Smooth muscle cell of the brain vasculature (primary cell): Measurements from ENCODE around the gene OTOA.
"Not testable (repeated sequence)": the region's sequence is repeated elsewhere in the genome, so short reads cannot be mapped to it uniquely, and the experiment has no call there.

Experiments
- DNase-seq: peaks from one replicate; pipeline ENCODE4 v3.0.0-alpha.2; 2012; ENCODE audit warnings: low read depth, low spot score

The OTOA gene

DNA sequence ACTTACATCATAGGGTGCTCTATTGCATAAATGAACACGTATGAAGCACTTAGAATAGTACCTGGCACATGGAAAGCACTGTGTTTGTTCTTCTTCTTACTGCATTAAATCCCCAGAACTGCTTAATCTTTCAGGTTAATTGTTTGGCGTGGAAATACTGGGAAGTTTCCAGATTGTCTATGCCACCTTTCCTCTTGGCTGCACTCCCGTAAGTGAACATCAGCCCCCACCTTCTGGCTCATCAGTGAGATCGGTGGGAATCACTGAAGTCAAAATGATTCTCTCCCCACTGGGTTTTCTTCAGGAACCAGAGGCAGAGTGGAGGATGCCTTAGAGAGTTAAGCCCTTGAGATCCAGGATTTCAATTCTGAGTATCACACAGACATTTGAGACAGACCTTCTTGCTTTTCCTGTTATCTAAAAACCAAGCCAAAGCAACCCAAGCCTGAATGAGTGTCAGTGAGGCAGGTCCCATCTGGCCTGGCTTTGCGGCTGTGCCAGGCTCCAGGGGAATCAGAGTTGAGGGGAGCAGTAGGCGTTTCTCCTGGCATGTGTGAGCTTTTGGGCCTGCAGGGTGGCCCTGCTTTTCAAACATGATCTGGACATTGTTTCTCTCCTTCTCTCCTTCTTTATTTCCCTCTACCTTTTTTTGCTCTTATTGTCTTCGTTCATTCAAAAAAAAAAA, 59.1 kb downstream of the OTOA start:
- no peak for DNase-seq

DNA sequence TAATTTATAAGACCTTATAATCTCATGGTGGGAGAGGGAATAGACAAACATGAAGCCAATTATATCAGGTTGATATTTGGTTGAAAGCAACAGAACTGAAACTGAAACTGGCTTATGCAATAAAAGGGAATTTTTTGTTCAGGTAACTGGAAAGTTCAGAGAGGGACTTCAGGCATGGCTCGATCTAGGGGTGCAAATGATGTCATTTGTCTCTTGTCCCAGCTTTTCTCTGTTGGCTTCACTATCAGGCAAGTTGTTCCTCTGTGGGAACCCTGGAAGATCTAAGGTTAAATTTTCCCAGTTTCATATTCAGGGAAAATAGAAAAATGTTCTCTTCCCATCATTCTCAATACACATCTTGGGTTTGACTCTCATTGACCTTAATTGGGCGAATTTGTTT, 59.8 kb downstream of the OTOA start:
- DNase-seq: no peak

DNA sequence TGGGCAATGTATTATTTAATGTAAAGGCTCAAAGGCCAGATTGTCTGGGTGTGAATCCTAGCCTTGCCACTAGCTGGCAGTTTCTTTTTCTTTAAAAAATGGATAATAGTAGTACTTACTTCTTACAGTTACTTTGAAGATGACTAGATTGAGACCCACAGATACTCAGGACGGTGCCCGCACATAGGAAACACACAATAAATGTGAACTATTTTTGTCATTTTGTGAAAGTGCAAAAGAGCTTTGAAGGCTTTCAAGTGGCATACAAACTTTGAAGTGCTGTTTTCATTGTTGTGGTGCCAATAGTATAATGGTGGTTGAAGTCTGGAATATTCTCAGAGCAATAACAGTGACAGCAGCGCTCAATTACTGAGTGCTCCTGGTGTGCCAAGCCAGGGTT, 63.6 kb downstream of the OTOA start:
- DNase-seq: no peak

DNA sequence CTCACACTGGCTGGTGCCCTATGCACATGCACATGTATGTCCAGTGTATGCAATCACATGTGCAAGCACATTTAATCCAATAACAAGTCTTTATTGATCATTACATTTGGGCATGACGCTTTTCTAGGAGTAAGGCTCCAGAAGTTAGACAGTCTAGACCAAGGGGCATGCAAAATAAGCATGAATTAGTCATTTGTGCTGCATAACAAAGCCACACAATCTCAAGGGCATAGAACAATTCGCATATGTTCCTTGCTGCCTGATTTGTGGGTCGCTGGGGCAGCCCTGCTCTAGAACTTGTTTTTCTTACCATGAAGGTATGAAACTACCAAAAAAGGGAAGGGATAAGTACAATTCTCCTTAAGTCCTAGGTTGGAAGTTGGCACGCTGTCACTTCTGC, 67.5 kb downstream of the OTOA start:
- not testable (repeated sequence) for DNase-seq

DNA sequence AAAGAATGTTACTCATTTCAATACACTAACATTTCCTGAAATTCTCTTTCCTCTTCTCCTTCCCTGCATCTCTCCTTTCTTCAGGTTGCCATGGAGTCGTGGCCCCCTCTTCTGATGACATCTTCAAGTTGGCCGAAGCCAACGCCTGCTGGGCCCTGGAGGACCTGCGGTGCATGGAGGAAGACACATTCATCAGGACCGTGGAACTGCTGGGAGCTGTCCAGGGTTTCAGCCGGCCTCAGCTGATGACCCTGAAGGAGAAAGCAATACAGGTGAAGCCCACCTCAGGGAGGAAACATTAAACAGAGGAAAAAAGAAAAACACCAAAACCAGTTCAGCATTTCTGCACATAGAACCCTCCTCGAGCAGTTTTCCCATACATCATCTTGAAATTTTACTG, 76.9 kb downstream of the OTOA start:
- DNase-seq: not testable (repeated sequence)

DNA sequence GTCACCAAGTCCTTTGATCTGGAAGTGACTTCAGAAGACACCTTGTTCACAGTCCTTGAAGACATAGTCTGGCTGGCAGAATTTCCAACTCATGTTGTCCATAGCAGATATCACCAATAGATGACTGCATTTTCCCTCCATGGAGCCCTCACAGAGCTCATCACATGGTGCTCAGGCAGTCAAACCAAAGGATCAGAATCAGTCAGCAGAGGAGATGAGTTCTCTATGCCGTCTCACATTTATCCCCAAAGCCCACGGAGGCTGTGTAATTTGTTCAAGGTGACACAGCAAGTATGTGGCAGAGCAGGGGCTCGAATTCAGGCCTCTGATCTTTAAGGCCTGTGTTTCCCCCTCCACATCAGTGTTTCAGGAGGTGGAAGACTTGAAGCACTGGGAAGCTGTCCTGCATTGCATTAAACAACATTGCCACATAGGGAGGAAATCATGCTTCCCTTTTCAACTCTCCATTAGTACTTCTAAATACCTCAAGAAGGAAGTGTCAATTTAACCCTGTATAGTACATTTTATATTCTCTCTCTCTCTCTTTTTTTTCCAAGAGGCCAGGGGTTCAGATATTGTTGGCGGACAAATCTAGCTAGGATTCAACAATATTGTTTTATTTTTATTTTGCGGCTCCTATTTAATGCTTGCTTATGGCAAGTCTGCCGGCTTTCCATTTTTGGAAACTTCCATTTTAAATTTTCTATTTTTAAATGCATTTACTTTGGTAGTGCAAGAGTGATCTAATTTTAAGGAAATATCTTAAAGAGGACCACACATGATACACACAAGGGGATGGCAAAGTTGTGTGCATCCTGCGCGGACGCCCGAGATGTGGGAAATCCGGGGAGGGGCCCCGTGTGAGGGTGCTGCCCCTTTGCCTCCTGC, 92.7 kb downstream of the OTOA start:
- DNase-seq: not testable (repeated sequence)

DNA sequence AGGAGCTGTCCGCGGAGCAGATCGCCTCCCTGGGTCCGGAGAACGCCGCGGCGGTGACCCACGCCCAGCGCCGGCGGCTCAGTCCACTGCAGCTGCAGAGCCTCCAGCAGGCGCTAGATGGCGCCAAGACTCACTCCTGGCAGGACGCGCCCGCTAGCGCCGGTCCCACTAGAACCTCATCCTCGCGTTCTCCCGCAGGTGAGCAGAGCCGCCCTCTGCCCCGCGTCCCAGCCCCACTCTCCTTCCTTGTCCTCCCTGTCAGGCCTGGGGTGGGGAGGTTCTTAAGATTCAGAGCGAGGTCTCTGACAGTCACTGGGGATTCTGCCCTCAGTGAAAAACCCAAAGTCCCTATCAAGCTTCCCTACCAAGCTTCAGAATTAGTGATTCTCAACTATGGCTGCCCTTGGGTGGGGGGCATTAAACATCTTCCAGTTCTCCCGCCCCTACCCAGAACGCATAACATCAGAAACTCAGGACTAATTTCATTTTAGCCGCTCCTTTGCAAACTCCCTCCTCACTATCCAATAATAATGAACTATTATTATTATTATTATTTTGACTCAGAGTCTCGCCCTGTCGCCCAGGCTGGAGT, 93.4 kb downstream of the OTOA start:
- not testable (repeated sequence) for DNase-seq

DNA sequence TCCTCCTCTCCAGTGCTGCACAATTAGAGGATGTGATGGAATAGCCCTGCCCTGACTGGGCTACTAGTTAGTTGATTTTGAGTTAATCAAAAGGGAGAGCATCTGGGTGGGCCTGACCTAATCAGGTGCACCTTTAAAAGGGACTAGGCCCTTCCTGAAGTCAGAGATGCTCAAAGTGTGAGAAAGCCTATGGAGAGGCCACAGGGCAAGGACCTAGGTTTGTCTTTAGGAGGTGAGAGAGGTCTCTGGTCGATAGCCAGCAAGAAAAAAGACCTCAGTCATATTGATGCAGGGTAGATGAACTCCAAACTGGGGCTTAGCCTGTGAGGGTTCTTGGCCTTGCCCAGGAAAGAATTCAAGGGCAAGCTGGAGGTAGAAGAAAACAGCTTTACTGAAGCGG, 104.5 kb downstream of the OTOA start:
- not testable (repeated sequence) for DNase-seq

DNA sequence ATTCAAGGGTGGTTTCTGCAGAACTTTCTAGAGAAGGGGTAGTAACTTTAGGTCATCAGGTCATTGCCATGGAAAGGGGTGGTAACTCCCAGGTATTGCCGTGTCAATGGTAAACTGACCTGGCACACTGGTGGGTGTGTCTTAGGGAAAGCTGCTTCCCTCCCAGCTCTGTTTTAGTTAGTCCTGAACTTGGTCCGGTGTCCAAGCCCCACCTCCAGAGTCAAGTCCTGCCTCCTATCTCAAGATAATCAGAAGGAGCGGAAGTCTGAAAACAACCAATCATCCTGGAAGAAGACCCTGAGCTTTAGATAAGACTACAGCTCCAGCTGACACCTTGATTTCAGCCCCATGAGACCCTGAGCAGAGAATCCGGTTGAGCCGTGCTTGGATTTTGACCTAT, 105.0 kb downstream of the OTOA start:
- not testable (repeated sequence) for DNase-seq

DNA sequence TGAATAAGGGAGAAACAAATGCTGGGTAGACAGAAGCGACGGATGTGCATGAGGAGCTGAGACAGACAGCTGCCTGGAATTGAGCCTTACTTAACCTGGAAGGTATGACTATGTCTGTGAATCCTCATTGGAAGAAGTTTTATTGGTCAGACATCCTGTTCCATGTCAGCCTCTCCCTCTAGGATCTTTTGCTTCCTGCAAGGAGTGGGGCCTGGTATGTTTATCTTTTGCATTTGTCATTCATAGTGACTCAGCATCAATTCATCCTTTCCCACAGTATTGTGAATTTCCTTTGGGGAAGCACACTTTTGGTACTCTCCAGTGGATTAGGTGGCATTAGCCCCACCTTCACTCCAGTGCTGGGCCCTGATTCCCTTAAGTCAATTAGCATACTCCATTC, 105.5 kb downstream of the OTOA start:
- not testable (repeated sequence) for DNase-seq

DNA sequence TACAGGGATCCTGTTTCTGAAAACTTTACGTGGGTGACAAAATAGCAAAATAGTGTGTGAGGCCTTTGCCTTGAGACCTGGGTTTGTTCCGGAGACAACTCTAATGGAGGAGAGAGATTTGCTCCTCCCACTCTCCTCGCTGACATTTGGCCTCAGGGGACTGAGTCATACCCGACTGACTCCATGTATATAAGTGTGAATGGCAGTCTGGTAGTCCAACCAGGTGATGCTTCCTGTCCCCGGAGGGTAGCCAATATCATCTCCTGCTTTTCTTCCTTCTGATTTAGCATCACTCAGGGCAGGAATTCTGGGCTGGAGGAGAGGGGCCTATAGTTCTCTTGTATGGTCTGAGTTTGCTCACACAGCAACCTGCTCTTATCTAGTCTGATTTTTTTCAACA, 106.8 kb downstream of the OTOA start:
- not testable (repeated sequence) for DNase-seq

DNA sequence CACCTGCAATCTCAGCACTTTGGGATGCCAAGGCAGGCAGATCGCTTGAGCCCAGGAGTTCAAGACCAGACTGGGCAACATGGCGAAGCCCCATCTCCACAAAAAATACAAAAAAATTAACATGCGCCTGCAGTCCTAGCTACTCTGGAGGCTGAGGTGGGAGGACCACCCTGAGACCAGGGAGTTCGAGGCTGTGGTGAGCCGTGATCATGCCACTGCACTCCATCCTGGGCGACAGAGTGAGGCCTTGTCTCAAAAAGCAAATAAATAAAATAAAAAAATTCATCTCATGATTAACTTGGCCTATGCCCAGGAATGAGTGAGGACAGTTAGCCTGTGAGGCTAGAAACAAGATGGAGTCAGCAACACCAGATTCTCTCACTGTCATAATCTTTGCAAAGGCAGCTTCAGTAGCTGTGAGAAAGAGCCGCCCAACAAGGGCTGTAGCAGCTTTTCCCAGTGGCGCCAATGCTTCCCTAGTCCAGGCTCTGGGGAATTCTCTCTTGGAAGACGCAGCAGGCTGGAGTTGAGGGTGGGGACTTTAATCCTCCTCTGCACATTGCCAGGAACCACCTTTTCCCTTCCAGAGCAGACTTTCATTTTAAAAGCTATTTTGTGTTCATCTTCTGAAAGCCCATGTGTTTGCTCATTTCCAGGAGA, 108.9 kb downstream of the OTOA start:
- DNase-seq: not testable (repeated sequence)

DNA sequence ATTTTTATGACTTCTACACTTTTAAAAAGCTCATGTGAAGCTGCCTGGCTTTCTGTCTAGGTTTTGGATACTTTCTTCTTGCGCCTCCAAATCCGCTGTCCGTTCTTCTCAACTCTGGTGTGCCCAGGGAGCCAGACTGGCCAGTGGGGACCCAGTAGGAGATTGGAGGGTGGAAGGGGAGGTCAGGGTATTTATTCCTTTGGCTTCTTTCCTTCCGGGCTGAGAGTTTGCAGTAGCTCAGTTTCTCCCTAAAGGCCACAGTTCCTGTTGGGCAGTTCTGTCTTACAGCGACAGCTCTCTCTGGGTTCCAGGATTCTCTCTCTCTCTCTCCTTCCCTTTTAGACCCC, 109.4 kb downstream of the OTOA start:
- DNase-seq: not testable (repeated sequence)

DNA sequence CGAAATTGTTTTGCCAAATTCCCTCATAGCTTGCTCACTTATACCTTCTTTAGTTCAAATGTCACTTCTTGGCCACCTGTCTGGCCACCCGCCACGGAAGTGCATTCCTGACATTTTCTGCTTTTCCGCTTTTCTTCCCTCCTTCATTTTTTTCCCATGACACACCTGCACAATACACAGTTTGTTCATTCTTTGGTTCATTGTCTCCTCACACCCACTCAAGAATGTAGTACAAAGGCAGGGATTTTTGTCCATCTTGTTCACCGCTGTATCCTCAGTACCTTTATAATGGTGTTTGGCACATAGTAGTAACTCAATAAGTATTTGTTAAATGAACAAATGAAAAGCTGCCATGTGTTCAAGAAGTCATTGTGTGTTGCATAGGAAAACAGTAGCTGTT, 116.8 kb downstream of the OTOA start:
- not testable (repeated sequence) for DNase-seq

DNA sequence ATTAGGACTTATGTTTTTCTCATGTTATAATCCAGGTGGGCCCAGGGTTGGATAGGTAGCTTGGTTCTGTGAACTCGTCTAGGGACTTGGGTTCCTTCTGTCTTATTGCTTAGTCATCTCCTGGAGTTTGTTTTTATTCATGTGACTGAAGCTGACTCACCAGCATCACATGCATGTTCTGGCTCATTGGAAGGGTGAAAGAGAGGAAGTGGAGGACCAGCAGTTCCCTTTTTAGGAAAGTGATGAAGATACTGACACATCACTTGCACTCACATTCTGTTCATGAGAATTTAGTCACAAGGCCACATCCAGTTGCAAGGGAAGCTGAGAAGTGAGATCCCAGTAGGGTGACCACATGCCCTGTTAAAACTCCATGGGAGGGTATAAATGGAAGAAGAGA, 126.7 kb downstream of the OTOA start:
- DNase-seq: not testable (repeated sequence)

DNA sequence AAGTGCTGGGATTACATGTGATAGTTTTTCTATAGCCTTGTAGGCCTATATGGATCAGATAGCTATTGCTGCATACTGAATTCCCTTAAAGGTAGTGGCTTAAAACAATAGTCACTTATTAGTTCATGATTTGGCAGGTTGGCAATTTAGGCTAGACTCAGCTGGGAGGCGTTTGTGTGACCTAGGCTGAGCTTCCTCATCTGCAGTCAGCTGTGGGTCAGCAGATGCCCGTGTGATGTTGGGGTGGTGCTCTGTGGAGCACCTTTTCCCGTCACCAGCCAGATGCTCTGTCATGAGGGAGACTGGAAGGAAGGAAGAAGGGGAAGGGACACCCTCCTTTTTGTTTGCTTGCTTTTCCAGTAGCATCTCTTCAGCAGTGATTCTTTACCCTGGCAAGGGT, 129.5 kb downstream of the OTOA start:
- not testable (repeated sequence) for DNase-seq

DNA sequence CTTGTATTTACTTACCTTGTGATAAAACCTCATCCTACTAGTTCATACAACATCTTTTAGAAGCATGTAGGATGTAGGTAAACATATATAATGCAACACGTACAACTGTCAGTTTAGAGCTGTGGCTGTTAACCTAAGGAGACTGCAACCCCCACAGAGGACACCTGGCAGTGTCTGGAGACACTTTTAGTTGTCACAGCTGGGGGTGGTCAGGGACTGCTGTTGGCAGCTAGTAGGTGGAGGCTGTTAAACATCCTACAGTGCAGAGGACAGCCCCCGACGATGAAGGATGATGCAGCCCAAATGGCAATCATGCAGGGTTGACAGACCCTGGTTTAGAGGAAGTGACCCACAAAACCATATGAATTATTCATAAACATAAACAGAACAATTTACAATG, 134.8 kb downstream of the OTOA start:
- DNase-seq: not testable (repeated sequence)

DNA sequence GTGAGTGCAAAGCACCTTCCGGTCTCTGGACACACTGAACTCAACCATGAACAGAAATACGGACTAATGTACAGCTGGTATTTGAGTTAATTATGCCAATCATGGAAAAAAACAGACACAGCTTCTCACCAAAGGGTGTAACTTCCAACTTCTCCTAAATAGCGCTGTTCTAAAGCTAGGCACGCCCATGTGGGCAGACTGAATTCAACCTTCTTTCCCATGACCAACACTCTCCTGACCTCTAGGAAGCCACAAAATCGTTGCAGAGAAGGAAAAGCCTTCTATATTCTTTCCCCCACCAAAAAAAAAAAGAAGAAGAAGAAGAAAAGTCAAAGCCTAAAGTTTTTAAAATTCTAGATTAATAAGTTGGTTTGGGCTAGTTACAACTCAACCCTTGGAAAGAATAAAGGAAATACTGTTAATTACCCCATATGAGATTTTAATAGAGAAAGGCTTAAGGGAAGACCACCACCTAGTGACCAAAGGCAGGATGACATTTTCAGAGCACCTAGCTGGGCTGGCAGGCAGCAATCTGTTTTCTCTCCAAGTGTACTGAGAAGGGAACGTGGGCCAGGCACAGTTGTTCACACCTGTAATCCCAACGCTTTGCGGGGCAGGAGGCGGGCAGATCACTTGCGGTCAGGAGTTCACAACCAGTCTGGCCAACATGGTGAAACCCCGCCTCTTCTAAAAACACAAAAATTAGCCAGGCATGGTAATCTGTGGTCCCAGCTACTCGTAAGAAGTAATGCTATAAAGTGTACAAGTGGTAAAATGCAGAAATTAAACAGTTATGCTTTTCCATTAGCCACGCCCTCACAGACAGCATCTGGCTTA, 138.0 kb downstream of the OTOA start:
- peak; percentile 13 for DNase-seq

DNA sequence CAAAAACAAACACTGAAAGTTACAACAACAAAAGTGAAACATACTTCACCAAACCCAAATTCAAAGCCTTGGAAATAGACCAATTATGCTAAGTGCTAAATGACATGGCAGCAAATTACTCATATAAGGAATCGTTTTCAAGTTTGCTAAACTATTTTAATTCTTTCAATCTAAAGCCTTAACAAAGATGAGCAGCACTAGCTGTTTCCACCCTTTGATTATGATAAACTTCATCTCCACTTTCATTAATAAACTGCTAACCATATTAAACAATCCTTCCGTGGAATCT, 138.6 kb downstream of the OTOA start:
- not testable (repeated sequence) for DNase-seq
